WERI-Rb-1 (cell line): Measurements from ENCODE around the gene IFT27.

ENCODE experiments used
- DNase-seq: peaks from one replicate; pipeline ENCODE4 v3.0.0-alpha.2; 2020
- H3K27ac ChIP-seq: fragments of 250-450 bp; sonication (Bioruptor Pico); 2 replicates; pipeline ENCODE4 v1.5.1; 2020; ENCODE audit warnings: mild to moderate bottlenecking, moderate library complexity
- H3K27me3 ChIP-seq: fragments of 250-450 bp; sonication (Bioruptor Pico); 2 replicates; pipeline ENCODE4 v1.5.1; 2021; ENCODE audit warnings: mild to moderate bottlenecking, low read depth, moderate library complexity; ENCODE audit not compliant: insufficient read depth, severe bottlenecking
- H3K36me3 ChIP-seq: fragments of 250-450 bp; sonication (Bioruptor Pico); 2 replicates; pipeline ENCODE4 v1.5.1; 2020; ENCODE audit warnings: mild to moderate bottlenecking, moderate library complexity
- H3K4me3 ChIP-seq: 2 replicates; pipeline ENCODE4 v1.5.1; 2011; ENCODE audit warnings: low read depth, mild to moderate bottlenecking, control low read depth, low read length
- H3K9me3 ChIP-seq: fragments of 250-450 bp; sonication (Bioruptor Pico); 2 replicates; pipeline ENCODE4 v1.5.1; 2021; ENCODE audit warnings: mild to moderate bottlenecking, moderate library complexity; ENCODE audit not compliant: severe bottlenecking
- TF ChIP-seq, protein P1 (sequence below): IDR thresholded peaks from 2 replicates; pipeline ENCODE4 v1.5.1; 2011; ENCODE audit warnings: low read depth, mild to moderate bottlenecking, control low read depth, inconsistent platforms, low read length

The IFT27 gene

DNA sequence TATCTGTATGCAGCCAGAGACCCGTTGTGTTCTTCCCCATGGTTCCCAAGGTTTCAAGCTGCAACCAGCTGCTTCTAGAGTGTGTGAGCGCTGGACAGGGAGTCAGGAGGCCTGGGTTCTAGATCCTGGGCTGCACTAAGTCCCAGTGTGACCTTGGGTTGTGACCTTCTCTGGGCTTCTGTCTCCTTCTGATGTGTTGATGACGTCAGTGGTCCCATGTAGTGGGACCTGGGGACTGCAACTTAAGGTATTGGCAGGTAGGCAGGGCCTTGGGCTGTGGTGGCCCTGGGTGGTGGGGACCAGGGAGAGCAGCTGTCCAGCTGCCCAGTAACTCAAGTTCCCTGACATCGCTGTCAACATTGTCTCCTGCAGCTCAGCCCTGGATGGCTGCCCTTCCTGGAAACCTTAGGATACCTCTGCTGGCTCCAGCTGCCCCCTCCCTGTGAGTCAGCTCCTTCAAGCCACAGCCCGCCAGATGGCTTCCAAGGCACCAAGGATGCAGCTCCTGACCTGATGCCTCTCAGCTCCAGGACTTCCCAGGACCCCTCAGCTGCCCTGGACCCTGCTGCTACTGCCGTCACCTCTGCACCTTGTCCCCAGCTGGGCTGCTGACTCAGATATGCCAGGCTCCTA lies 42.2 kb upstream of the IFT27 start:
- TF ChIP-seq, protein P1, sequence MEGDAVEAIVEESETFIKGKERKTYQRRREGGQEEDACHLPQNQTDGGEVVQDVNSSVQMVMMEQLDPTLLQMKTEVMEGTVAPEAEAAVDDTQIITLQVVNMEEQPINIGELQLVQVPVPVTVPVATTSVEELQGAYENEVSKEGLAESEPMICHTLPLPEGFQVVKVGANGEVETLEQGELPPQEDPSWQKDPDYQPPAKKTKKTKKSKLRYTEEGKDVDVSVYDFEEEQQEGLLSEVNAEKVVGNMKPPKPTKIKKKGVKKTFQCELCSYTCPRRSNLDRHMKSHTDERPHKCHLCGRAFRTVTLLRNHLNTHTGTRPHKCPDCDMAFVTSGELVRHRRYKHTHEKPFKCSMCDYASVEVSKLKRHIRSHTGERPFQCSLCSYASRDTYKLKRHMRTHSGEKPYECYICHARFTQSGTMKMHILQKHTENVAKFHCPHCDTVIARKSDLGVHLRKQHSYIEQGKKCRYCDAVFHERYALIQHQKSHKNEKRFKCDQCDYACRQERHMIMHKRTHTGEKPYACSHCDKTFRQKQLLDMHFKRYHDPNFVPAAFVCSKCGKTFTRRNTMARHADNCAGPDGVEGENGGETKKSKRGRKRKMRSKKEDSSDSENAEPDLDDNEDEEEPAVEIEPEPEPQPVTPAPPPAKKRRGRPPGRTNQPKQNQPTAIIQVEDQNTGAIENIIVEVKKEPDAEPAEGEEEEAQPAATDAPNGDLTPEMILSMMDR, result no peak
- peaks cover 82% of the 10 kb centered on the region for H3K27me3 ChIP-seq
- no peak overlapping the region for H3K27ac ChIP-seq
- H3K9me3 ChIP-seq, result no peaks in the 10 kb centered on the region
- H3K36me3 ChIP-seq, result no peaks in the 10 kb centered on the region
- H3K4me3 ChIP-seq, result no peak overlapping the region
- DNase-seq, result peak; percentile 54

DNA sequence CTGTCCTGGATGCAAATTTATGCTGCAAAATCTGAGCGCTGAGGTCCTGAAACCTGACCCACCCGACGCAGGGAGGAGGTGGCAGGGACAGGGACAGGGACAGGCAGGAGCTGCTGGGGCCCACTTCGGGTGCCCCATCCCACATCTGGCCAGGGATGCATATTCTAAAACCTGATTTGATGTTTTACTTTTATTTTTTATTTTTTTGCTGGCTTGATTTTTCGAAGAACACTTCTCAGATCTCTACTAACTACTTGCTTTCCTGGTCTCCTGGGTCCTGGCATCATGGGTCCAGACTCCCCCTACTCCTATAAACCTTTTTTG lies 41.6 kb upstream of the IFT27 start:
- H3K27me3 ChIP-seq, result peaks cover 86% of the 10 kb centered on the region
- no peaks in the 10 kb centered on the region for H3K36me3 ChIP-seq
- no peak for DNase-seq
- TF ChIP-seq, protein P1, result no peak
- H3K9me3 ChIP-seq, result no peaks in the 10 kb centered on the region
- H3K27ac ChIP-seq, result no peak overlapping the region
- no peak overlapping the region for H3K4me3 ChIP-seq

DNA sequence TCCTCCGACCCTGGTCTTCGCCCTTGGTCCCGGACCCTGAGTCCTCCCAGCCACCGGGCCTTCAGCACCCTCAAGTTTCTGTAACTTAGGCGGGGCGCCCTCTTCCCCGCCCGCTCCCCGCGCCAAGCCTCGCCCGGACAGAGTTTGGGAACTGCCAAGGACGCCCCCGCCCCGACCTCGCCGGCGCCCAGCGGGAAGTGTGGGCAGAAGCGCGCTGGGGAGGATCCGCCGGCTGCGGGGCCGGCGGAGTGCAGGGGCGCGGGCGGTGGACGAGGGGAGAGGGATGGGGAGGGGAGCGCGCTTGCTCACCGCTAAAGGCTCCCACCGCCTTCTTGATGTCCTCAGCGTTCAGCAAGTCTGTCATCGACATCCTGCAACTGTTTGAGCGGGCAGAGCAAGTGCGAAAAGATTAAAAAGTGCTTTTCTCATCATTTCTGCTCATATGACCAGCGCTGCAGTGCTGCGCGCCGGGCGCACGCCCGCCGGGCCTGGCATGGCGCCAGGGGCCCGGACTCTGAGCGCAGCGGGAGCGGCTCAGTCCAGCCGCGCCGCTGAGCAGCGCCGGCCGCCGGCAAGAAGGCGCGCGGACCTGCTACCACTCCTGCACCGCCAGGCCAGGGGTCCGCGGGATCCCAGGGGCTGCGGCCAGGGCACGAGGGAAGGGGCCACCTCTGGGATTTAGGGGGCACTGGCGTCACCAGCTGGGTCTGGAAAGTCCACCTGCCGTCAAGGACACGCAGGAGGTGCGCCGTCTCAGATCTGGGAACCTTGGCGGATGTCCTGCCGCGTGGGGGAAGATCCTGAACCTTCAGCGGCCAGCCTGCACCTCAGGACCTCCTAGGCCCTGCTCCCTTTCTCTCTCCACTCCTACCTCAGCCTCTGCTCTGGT lies 41.0 kb upstream of the IFT27 start, which contains the start of gene PVALB:
Gene PVALB, minus strand, starts transcription at position 400 of the 889 bp plus-strand sequence. Its CDS starts 30 bp downstream, at position 370.
- TF ChIP-seq, protein P1, result no peak
- Histone ChIP-seq H3K4me3 (no peak within 1 kb of the TSS), H3K27me3 (peaks cover 90% of the 10 kb centered on the region), H3K36me3 (no peaks in the 10 kb centered on the region), H3K27ac (no peak within 1 kb of the TSS), H3K9me3 (no peaks in the 10 kb centered on the region)
- no peak for DNase-seq

DNA sequence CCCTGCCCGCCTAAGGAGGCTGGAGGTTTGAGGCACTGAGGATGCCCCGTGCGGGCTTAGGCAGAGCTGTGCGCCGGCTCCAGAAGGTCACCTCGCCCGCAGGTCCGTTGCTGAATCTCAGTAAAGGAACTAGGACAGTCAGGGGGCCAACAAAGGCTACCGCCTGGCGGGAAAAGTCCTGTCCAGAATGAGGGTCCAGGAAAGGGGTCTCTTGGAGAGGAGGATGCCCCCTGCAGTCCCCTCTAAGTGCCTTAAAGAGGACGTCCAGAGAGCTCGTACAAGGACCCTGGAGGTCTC lies 40.4 kb upstream of the IFT27 start:
- TF ChIP-seq, protein P1, result no peak
- H3K9me3 ChIP-seq, result no peaks in the 10 kb centered on the region
- no peak overlapping the region for H3K4me3 ChIP-seq
- peaks cover 93% of the 10 kb centered on the region for H3K27me3 ChIP-seq
- H3K27ac ChIP-seq, result no peak overlapping the region
- DNase-seq, result no peak
- no peaks in the 10 kb centered on the region for H3K36me3 ChIP-seq

DNA sequence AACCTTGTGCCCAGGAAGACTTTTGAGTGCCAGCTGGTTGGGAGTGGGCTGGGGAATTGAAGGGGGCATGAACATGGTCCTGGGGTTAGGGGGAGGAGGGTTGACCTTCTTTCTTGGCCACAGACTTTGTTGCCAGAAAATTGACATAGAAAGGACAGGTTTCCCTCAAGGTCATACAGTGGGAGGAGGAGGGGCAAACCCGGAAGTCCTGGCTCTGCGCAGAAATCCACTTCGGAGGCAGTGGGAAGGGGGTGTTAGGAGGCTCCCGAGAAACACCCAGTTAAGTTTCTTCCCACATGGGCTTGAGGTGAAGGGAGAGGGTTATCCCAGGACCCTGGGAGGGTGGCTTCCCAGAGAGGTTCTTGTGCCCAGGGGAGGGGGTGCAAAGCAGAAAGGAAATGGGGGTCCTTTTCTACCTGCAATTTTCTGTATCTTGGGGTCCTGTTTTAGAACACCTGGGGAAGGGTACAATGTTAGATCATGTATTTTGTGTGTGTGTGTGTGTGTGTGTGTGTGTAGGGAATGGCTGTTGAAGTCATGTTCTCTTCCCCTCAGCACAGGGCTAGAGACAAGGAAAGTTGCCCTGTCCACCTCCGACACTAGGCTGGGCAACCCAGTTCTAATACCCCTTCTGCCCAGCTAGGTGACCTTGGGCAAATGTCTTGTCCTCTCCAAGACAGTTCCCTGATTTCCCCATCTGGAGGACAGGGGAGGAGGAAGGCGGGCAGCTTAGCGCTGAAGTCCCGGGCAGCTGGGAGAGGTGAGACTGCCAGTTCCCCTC lies 39.8 kb upstream of the IFT27 start:
- no peaks in the 10 kb centered on the region for H3K9me3 ChIP-seq
- TF ChIP-seq, protein P1, result no peak
- no peaks in the 10 kb centered on the region for H3K36me3 ChIP-seq
- H3K4me3 ChIP-seq, result no peak overlapping the region
- no peak overlapping the region for H3K27ac ChIP-seq
- DNase-seq, result no peak
- H3K27me3 ChIP-seq, result peaks cover 92% of the 10 kb centered on the region
